IPS-20b (cell line): ENCODE data around the gene PKIG.
"Not testable (repeated sequence)": the region's sequence is repeated elsewhere in the genome, so short reads cannot be mapped to it uniquely, and the experiment has no call there.

Experiments
- H3K27ac ChIP-seq: one replicate; pipeline ENCODE4 v1.5.1; 2013; ENCODE audit warnings: low read length
- H3K27me3 ChIP-seq: 2 replicates; pipeline ENCODE4 v1.6.1; 2013; ENCODE audit warnings: mild to moderate bottlenecking, low read length, inconsistent platforms; ENCODE audit not compliant: insufficient read depth
- H3K36me3 ChIP-seq: 2 replicates; pipeline ENCODE4 v1.6.1; 2013; ENCODE audit warnings: low read depth, mild to moderate bottlenecking, inconsistent platforms, low read length, moderate library complexity; ENCODE audit not compliant: insufficient read depth
- H3K4me1 ChIP-seq: 2 replicates; pipeline ENCODE4 v1.6.1; 2013; ENCODE audit warnings: mild to moderate bottlenecking, control low read depth, inconsistent platforms, low read length, moderate library complexity; ENCODE audit not compliant: insufficient read depth
- H3K4me3 ChIP-seq: 2 replicates; pipeline ENCODE4 v1.5.1; 2013; ENCODE audit warnings: mild to moderate bottlenecking, low read length, inconsistent platforms
- H3K9ac ChIP-seq: 2 replicates; pipeline ENCODE4 v1.6.1; 2013; ENCODE audit warnings: low read depth, mild to moderate bottlenecking, inconsistent platforms, low read length, moderate library complexity
- H3K9me3 ChIP-seq: 2 replicates; pipeline ENCODE4 v1.6.1; 2013; ENCODE audit warnings: mild to moderate bottlenecking, low read depth, low read length, inconsistent platforms; ENCODE audit not compliant: insufficient read depth

The PKIG gene

GRCh38 chr20:44646023-44646640 lies 63.8 kb downstream of the PKIG start:
- Histone ChIP-seq H3K4me3 (no peak overlapping the region), H3K4me1 (peaks cover 32% of the 10 kb centered on the region), H3K36me3 (no peaks in the 10 kb centered on the region), H3K27me3 (peaks cover 9% of the 10 kb centered on the region), H3K9ac (peak overlapping the region; percentile 37; the same call in 1 of the 2 replicates), H3K27ac (peak overlapping the region; percentile 64), H3K9me3 (no peaks in the 10 kb centered on the region)

- Histone ChIP-seq H3K9ac (no peak overlapping the region), H3K4me1 (peaks cover 32% of the 10 kb centered on the region), H3K36me3 (no peaks in the 10 kb centered on the region), H3K27me3 (peaks cover 11% of the 10 kb centered on the region), H3K27ac (peak overlapping the region; percentile 64), H3K9me3 (no peaks in the 10 kb centered on the region), H3K4me3 (no peak overlapping the region)
Measured at GRCh38 chr20:44646641-44647274, 64.4 kb downstream of the PKIG start.

- Histone ChIP-seq H3K9ac (no peak overlapping the region), H3K27ac (no peak overlapping the region), H3K4me1 (peaks cover 24% of the 10 kb centered on the region), H3K27me3 (peaks cover 23% of the 10 kb centered on the region), H3K9me3 (no peaks in the 10 kb centered on the region), H3K36me3 (no peaks in the 10 kb centered on the region), H3K4me3 (no peak overlapping the region)
Measured at GRCh38 chr20:44648068-44648467, 65.7 kb downstream of the PKIG start.

GRCh38 chr20:44648579-44648978 lies 66.2 kb downstream of the PKIG start:
- H3K4me3 ChIP-seq, result no peak overlapping the region
- no peaks in the 10 kb centered on the region for H3K36me3 ChIP-seq
- no peaks in the 10 kb centered on the region for H3K9me3 ChIP-seq
- H3K27me3 ChIP-seq, result peaks cover 28% of the 10 kb centered on the region
- no peak overlapping the region for H3K27ac ChIP-seq
- H3K9ac ChIP-seq, result no peak overlapping the region
- peaks cover 21% of the 10 kb centered on the region for H3K4me1 ChIP-seq

- no peak overlapping the region for H3K4me3 ChIP-seq
- H3K27me3 ChIP-seq, result peaks cover 31% of the 10 kb centered on the region
- no peaks in the 10 kb centered on the region for H3K36me3 ChIP-seq
- no peak overlapping the region for H3K27ac ChIP-seq
- H3K9me3 ChIP-seq, result no peaks in the 10 kb centered on the region
- H3K4me1 ChIP-seq, result peaks cover 20% of the 10 kb centered on the region
- H3K9ac ChIP-seq, result no peak overlapping the region
Measured at GRCh38 chr20:44649126-44649525, 66.7 kb downstream of the PKIG start.

- Histone ChIP-seq H3K27ac (no peak overlapping the region), H3K9ac (no peak overlapping the region), H3K4me1 (peaks cover 18% of the 10 kb centered on the region; the same call in 1 of the 2 replicates), H3K27me3 (peaks cover 31% of the 10 kb centered on the region), H3K9me3 (peaks cover 6% of the 10 kb centered on the region), H3K4me3 (no peak overlapping the region), H3K36me3 (no peaks in the 10 kb centered on the region)
Measured at GRCh38 chr20:44649976-44650375, 67.6 kb downstream of the PKIG start.

GRCh38 chr20:44650771-44651433 lies 68.5 kb downstream of the PKIG start:
- H3K27ac ChIP-seq, result no peak overlapping the region

GRCh38 chr20:44651434-44651683 lies 69.0 kb downstream of the PKIG start:
- Histone ChIP-seq H3K4me1 (peaks cover 18% of the 10 kb centered on the region; the same call in 1 of the 2 replicates), H3K4me3 (peak overlapping the region; percentile 65), H3K9ac (peak overlapping the region; percentile 55; the same call in 1 of the 2 replicates), H3K27ac (no peak overlapping the region), H3K27me3 (peaks cover 31% of the 10 kb centered on the region), H3K9me3 (peaks cover 6% of the 10 kb centered on the region), H3K36me3 (no peaks in the 10 kb centered on the region)

More at GRCh38 chr20:44650771-44651433, 68.5 kb downstream of the PKIG start:
- Histone ChIP-seq H3K36me3 (no peaks in the 10 kb centered on the region), H3K9me3 (peaks cover 6% of the 10 kb centered on the region), H3K9ac (peak overlapping the region; percentile 55; the same call in 1 of the 2 replicates), H3K4me3 (peak overlapping the region; percentile 65), H3K27me3 (peaks cover 31% of the 10 kb centered on the region), H3K4me1 (peaks cover 18% of the 10 kb centered on the region; the same call in 1 of the 2 replicates)

- Histone ChIP-seq H3K36me3 (no peaks in the 10 kb centered on the region), H3K4me1 (peaks cover 19% of the 10 kb centered on the region; the same call in 1 of the 2 replicates), H3K4me3 (peak within 1 kb of the TSS; percentile 65), H3K9ac (peak within 1 kb of the TSS; percentile 55; the same call in 1 of the 2 replicates), H3K27ac (no peak within 1 kb of the TSS), H3K9me3 (peaks cover 6% of the 10 kb centered on the region), H3K27me3 (peaks cover 31% of the 10 kb centered on the region)
Measured at GRCh38 chr20:44651684-44652423, 69.5 kb downstream of the PKIG start, which contains the start of gene ADA. Gene ADA, minus strand, starts transcription at chr20:44651699. Its CDS starts 92 bp downstream, at chr20:44651607.

GRCh38 chr20:44653546-44653945 lies 71.2 kb downstream of the PKIG start:
- peaks cover 13% of the 10 kb centered on the region; the same call in 1 of the 2 replicates for H3K4me1 ChIP-seq
- no peaks in the 10 kb centered on the region for H3K36me3 ChIP-seq
- no peak overlapping the region for H3K27ac ChIP-seq
- H3K9me3 ChIP-seq, result peaks cover 6% of the 10 kb centered on the region
- H3K4me3 ChIP-seq, result no peak overlapping the region
- no peak overlapping the region for H3K9ac ChIP-seq
- H3K27me3 ChIP-seq, result peaks cover 31% of the 10 kb centered on the region

- not testable (repeated sequence) for H3K9ac ChIP-seq, H3K9me3 ChIP-seq, H3K27ac ChIP-seq, H3K4me3 ChIP-seq, H3K36me3 ChIP-seq
- peaks cover 10% of the 10 kb centered on the region; the same call in 1 of the 2 replicates for H3K4me1 ChIP-seq
- peaks cover 31% of the 10 kb centered on the region for H3K27me3 ChIP-seq
Measured at GRCh38 chr20:44654210-44654609, 71.8 kb downstream of the PKIG start.
